HTR-8/SVneo (cell line): ENCODE measurements around the gene LEMD1.
"Not testable (repeated sequence)": the region's sequence is repeated elsewhere in the genome, so short reads cannot be mapped to it uniquely, and the experiment has no call there.

Source experiments
- DNase-seq: peaks from one replicate; pipeline ENCODE4 v3.0.0; 2011; ENCODE audit warnings: low spot score, mixed read lengths; ENCODE audit not compliant: insufficient read length
- FAIRE-seq: peaks from 2 replicates; lab custom pipeline; 2011; peaks lifted over from hg19 to GRCh38; lab: Jason Lieb, UNC

LEMD1 gene

GRCh38 chr1:205432116-205432515 is 10.3 kb upstream of the LEMD1 start:
- no peak for FAIRE-seq

GRCh38 chr1:205430696-205431305 is 8.9 kb upstream of the LEMD1 start:
- DNase-seq, result peak; percentile 41
- no peak for FAIRE-seq

More at GRCh38 chr1:205432116-205432515, 10.3 kb upstream of the LEMD1 start:
- DNase-seq, result no peak

- no peak for DNase-seq
- FAIRE-seq, result no peak
Measured at GRCh38 chr1:205429762-205430695, 8.2 kb upstream of the LEMD1 start.

GRCh38 chr1:205424901-205425600 is 3.2 kb upstream of the LEMD1 start:
- DNase-seq (no peak), FAIRE-seq (no peak)

- DNase-seq (no peak), FAIRE-seq (no peak)
Measured at GRCh38 chr1:205423814-205424399, 2.1 kb upstream of the LEMD1 start.

GRCh38 chr1:205422993-205423642 is 1.3 kb upstream of the LEMD1 start:
- no peak for FAIRE-seq
- no peak for DNase-seq

- no peak for FAIRE-seq
- no peak for DNase-seq
Measured at GRCh38 chr1:205420938-205421337, 918 bp downstream of the LEMD1 start.

- DNase-seq, result no peak
- FAIRE-seq, result no peak
Measured at GRCh38 chr1:205417870-205418635, 3.8 kb downstream of the LEMD1 start.

- FAIRE-seq, result no peak
- DNase-seq, result no peak
Measured at GRCh38 chr1:205416322-205416721, 5.5 kb downstream of the LEMD1 start.

GRCh38 chr1:205410581-205411298 is 11.1 kb downstream of the LEMD1 start:
- no peak for FAIRE-seq
- DNase-seq, result no peak

GRCh38 chr1:205407970-205408369 is 13.9 kb downstream of the LEMD1 start:
- DNase-seq (no peak), FAIRE-seq (no peak)

- DNase-seq, FAIRE-seq: not testable (repeated sequence)
Measured at GRCh38 chr1:205406252-205406651, 15.6 kb downstream of the LEMD1 start.

GRCh38 chr1:205404484-205404883 is 17.4 kb downstream of the LEMD1 start:
- not testable (repeated sequence) for DNase-seq, FAIRE-seq

- no peak for FAIRE-seq
Measured at GRCh38 chr1:205398586-205398985, 23.3 kb downstream of the LEMD1 start.

GRCh38 chr1:205396967-205397616 is 24.8 kb downstream of the LEMD1 start:
- DNase-seq (peak; percentile 69), FAIRE-seq (no peak)

More at GRCh38 chr1:205398586-205398985, 23.3 kb downstream of the LEMD1 start:
- DNase-seq, result no peak

- FAIRE-seq, result no peak
- DNase-seq, result no peak
Measured at GRCh38 chr1:205395616-205396015, 26.2 kb downstream of the LEMD1 start.

GRCh38 chr1:205392650-205393049 is 29.2 kb downstream of the LEMD1 start:
- FAIRE-seq (no peak), DNase-seq (no peak)

GRCh38 chr1:205391386-205391785 is 30.5 kb downstream of the LEMD1 start:
- no peak for DNase-seq
- no peak for FAIRE-seq
